ENCODE data around the gene RIBC2.
"Not testable (repeated sequence)": the region's sequence is repeated elsewhere in the genome, so short reads cannot be mapped to it uniquely, and the experiment has no call there.

The RIBC2 gene

DNA sequence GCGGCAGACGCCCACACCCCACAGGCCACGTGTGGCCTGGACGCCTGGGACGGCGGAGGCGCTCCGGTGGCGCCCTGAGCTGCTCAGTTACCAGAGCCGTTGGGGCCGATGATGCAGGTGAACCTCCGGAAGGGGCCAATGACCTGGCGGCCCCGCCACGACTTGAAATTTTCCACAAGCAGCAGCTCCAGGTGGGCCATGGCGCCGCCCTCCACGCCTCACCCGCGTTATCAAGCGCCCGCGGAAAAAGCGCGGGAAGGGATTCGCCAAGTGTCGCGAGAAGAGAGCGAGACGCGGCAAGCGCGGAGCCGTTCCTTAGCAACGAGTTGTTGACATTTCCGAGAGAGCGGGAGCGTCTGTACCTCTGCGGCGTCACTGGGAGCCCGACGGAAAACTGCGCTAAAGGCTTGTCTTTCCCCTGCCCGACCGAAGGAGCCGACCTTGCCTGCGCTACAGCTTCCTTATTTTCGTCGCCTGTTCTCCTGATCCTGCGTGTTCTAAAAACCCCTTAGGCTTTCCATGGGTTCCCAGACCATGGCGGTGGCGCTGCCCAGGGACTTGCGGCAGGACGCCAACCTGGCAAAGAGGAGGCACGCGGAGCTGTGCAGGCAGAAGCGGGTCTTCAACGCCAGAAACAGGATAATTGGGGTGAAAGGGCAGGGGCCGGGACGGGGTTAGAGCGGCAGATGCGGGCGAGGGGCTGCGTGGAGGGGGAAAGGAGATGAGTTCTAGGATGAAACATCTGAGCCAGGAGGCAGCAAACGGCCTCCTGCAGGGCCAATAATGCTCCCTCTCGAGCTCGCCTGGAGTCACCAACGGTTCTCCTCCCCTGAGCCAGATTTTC is at the start of gene RIBC2, which contains the start of gene SMC1B:
Gene RIBC2, plus strand, starts transcription at position 326 of the 844 bp plus-strand sequence. Its CDS starts 194 bp downstream, at position 520.
Gene SMC1B, minus strand, starts transcription at position 232 of the 844 bp plus-strand sequence. Its CDS starts 32 bp downstream, at position 200.
- DNase-seq: peak; percentile 67

DNA sequence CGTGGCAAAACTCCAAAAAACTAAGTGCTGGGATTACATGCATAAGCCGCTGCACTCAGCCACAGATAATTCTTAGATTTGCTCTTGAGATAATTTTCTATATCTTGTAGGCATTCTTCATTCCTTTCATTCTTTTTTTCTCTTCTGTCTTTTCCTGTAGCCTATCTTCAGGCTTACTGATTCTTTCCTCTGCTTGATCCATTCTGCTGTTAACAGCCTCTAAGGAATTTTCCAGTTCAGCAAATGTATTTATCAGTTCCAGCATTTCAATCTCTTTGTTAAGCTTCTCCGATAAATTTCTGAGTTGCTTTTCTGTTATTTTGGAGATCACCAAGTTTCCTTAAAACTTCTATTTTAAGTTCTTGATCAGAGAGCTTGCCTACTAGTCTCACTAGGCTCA is 46.8 kb upstream of the RIBC2 start:
- no peak for DNase-seq

GRCh38 chr22:45373592-45373991 is 39.9 kb upstream of the RIBC2 start:
- DNase-seq: not testable (repeated sequence)

- no peak for DNase-seq
Measured at GRCh38 chr22:45376009-45376408, 37.5 kb upstream of the RIBC2 start.

DNA sequence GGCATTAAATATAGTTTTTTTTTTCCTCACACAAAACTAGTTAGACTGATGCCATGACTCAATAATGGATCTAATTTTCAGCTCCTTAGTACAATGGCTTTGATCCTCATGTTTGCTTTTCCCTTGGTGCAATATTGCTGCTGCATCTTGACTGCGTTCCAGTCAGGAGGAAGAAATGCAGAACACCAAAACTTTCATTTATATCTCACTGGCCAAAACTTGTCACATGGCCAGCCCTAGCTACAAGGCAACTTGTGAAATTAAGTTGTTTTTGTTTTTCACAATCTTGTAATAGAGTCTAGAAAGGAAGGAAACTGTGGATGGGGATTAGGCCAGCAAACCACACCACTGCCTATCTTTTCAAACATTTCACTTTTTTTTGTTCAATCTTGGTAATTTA is 36.8 kb upstream of the RIBC2 start:
- DNase-seq: peak; percentile 86

- DNase-seq: no peak
Measured at GRCh38 chr22:45381348-45381747, 32.1 kb upstream of the RIBC2 start.

DNA sequence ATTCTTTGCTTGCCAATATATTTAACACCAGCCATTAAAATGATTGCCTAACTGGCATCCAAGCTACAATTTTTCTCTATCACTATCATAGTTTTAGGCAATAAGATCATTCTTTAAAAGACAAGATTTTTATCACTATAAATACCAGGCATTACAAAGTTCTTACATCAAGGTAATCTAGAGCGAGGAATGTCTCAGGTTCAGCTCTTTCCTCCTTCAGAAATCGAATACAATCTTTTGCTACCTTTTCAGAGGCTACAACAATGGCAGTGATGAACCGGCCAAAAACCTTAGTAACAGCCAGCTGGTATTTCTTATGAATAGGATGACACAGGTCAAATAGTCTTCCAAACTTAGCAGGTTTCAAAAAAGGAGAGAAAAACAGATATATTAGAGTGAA is 23.9 kb upstream of the RIBC2 start:
- no peak for DNase-seq

- DNase-seq: no peak
Measured at GRCh38 chr22:45397806-45398205, 15.7 kb upstream of the RIBC2 start.

- DNase-seq: no peak
Measured at GRCh38 chr22:45398214-45398613, 15.3 kb upstream of the RIBC2 start.

GRCh38 chr22:45399712-45400445 is 13.6 kb upstream of the RIBC2 start:
- DNase-seq: no peak

DNA sequence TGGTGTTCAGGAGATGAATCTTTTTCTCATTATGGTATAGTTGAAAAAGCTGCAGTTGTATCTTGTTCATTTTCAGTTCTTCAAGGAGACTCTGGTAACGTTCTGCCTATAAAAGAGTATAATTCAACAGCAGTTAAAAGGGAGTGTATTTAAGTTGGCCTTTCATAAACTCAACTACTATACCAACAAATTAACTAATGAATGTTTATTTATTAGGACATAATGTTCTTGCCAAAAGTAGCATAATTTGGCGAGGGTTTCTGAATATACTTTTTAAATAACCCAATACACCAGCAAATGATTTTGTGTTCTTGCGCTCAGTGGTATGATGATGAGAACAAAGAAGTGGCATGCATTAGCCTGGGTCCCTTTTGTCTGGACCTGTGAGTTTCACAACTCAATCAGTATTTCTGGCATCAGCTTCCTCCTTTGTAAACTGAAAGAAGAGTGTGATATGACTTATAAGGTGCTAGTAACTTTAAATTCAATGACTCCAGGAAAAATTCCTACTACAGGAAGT is 11.0 kb upstream of the RIBC2 start:
- DNase-seq: peak; percentile 5

DNA sequence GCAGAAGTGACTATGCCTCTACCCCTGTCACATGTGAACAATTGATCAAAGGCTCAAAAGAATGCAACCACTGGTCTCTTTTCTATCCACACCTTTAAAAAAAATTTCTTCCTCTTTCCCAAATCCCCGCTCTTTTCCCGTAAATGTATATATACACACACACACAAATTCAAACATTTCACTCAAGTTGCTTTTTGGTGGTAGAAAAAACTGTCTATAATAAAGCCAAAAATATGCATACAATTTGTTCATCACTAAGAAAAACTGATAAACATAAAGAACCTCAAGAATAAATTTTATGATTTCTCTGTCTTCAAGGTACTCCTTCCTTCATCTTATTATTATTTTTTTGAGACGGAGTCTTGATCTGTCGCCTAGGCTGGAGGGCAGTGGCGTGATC is 5.7 kb upstream of the RIBC2 start:
- no peak for DNase-seq

DNA sequence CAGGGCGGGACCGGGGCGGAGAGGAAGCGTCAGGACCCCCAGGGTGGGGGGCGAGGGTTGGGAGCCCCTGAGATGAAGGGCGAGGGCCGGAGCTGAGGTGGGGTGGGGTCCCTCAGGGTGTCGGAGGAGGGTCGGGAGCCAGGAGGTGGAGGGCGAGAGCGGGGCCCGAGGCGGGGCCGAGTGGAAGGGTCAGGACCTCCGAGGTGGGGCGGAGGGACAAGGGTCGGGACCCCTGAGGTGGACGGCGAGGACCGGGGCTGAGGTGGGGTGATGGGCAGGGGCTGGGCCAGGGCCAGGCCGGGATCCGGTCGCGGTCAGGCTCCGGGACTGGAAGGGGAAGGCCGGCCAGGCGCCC is 503 bp upstream of the RIBC2 start:
- no peak for DNase-seq

GRCh38 chr22:45418056-45418769 is 4.7 kb downstream of the RIBC2 start:
- DNase-seq: no peak

GRCh38 chr22:45418770-45419138 is 5.3 kb downstream of the RIBC2 start:
- DNase-seq: no peak

- no peak for DNase-seq
Measured at GRCh38 chr22:45420011-45420410, 6.5 kb downstream of the RIBC2 start.

DNA sequence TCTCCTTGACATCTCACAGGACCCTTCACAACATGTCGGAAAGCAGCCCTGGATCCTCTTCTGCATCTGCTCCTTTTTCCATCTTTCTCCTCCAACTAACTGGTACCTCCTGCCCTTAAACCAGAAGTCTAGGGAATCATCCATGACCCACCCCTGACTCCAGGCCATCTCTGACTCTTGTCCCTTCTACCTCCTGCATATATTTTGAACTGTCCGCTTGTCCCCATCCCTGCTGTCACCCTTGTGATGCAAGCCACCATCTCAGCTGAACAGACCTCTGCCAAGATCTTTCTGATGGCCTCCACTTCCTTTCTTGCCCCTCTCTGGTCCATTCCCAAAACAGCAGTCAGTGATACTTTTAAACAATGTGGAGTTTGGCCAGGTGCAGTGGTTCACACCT is 7.0 kb downstream of the RIBC2 start:
- no peak for DNase-seq

- peak; percentile 81 for DNase-seq
Measured at GRCh38 chr22:45421349-45422055, 8.0 kb downstream of the RIBC2 start.

- peak; percentile 33 for DNase-seq
Measured at GRCh38 chr22:45422237-45422983, 8.9 kb downstream of the RIBC2 start.

DNA sequence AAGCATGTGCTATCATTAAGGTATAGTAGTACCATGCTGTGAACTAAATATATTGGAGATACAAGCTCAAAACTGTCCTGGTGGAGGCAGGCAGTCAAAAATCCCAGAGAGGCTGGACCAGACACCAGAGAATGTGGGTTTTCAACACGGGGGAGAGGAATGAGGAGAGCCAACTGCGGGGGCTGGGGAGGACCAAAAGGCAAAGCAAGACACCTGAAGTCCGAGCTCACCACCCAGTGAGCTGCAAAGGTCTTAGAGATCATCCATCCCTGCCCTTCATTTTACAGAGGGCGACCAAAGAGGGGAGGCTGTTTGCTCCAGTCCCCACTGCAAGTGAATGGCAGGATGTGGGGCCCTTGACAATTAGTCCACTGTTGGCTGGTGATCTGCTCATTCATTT is 10.0 kb downstream of the RIBC2 start:
- no peak for DNase-seq

DNA sequence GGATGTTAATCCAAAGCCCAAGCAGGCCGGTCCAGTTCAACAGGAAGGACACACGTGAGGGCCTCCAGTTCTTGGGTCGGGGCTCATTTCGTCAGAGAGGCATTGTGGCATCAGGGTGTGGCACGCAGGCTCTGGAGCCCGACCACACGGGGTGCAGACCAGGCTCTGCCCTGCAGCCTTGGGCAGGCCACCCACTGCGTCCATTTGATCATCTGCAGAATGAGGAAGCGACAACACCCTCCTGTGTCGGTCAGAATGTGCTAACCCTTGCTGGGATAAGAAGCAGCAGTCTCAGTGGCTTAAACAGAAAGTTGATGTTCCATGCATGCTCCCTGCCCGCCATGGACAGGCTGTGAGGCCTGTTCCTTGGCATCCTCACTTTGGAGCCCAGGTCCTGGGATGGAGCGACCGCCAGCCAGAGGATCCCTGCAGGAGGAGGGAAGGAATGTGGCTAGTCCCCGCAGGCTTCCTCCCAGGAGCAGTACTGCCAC is 10.8 kb downstream of the RIBC2 start:
- DNase-seq: peak; percentile 94

DNA sequence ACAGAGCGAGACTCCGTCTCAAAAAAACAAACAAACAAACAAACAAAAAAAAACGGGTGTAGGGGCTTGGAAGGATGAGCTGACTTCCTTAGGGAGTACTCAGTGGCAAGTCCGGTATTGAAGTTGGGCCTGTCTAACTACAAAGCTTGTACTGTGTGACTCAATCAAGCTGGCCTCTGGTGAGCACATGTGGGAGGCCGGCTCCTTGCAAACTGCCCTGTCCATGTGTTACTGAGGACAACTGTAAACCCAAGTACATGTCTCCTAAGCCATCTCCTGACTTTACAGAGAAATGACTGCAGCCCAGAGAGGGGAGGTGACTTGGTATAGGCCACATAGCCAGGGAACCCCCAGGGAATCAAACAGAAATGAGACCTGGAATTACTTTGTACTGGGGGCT is 11.6 kb downstream of the RIBC2 start:
- peak; percentile 44 for DNase-seq
